ENCODE data around the gene RHOF.

DNA sequence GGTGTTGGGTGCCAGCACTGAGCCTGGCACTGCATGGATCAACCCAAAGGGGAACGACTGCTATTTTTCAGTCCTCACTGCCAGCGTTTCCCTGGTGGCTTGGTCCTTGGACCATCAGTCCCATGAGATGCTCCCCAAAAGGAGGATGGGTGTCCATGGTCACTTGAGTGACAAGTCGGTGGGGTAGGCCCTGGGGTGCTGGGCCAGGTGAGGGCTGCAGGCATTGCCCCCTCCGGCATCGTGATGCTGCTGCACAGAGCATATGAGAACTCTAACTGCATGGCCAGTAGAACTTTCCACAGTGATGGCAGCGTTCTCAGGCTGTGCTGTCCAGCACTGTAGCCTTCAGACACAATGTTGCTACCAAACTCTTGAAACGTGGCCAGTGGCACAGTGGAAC lies 26.6 kb upstream of the RHOF start:
- no peak for TF ChIP-seq EZH2 (IDR thresholded peaks at IDR 0.05; ENCODE audit: insufficient read depth, low read length)
- TF ChIP-seq, protein P1, sequence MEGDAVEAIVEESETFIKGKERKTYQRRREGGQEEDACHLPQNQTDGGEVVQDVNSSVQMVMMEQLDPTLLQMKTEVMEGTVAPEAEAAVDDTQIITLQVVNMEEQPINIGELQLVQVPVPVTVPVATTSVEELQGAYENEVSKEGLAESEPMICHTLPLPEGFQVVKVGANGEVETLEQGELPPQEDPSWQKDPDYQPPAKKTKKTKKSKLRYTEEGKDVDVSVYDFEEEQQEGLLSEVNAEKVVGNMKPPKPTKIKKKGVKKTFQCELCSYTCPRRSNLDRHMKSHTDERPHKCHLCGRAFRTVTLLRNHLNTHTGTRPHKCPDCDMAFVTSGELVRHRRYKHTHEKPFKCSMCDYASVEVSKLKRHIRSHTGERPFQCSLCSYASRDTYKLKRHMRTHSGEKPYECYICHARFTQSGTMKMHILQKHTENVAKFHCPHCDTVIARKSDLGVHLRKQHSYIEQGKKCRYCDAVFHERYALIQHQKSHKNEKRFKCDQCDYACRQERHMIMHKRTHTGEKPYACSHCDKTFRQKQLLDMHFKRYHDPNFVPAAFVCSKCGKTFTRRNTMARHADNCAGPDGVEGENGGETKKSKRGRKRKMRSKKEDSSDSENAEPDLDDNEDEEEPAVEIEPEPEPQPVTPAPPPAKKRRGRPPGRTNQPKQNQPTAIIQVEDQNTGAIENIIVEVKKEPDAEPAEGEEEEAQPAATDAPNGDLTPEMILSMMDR (IDR thresholded peaks at IDR 0.05; ENCODE audit: insufficient read depth, low read depth, low read length) = no peak

Data from astrocyte (in vitro differentiated cells and primary cell).